Fibroblast of lung (primary cell): ENCODE measurements around the gene CIZ1. TPM values are rescaled to one million over a fixed set of nuclear protein-coding genes. Genes with fewer than 3 reads are reported as not detected.

Experiments
- DNase-seq, 2 donors: peaks; one replicate each; pipeline versions ENCODE4 v3.0.0 to v3.0.0-alpha.2; 2010; ENCODE audit warnings: low read depth in 2 of 2
- H2AFZ ChIP-seq: 2 replicates; pipeline ENCODE4 v1.5.1; 2012; ENCODE audit warnings: low read length, control low read depth, inconsistent platforms
- H3K27ac ChIP-seq: 2 replicates; pipeline ENCODE4 v1.5.1; 2011; ENCODE audit warnings: low read length, control low read depth; ENCODE audit not compliant: insufficient read depth
- H3K27me3 ChIP-seq: 2 replicates; pipeline ENCODE4 v1.5.1; 2011; ENCODE audit warnings: mild to moderate bottlenecking, low read length; ENCODE audit not compliant: control insufficient read depth, insufficient read depth
- H3K36me3 ChIP-seq: 2 replicates; pipeline ENCODE4 v1.5.1; 2011; ENCODE audit warnings: low read length; ENCODE audit not compliant: control insufficient read depth, insufficient read depth
- H3K4me1 ChIP-seq: 2 replicates; pipeline ENCODE4 v1.5.1; 2011; ENCODE audit warnings: low read length; ENCODE audit not compliant: control insufficient read depth, insufficient read depth; ENCODE audit errors: extremely low read depth
- H3K4me2 ChIP-seq: 2 replicates; pipeline ENCODE4 v1.5.1; 2011; ENCODE audit warnings: low read length, control low read depth; ENCODE audit not compliant: insufficient read depth; ENCODE audit errors: extremely low read depth
- H3K4me3 ChIP-seq, 4 experiments: fragments of 200-600 bp in 1 of 4; sonication (generic) in 1 of 4; replicated peaks in 1 of 4; 2 replicates each; pipeline ENCODE4 v1.5.1; 2011 to 2016; ENCODE audit warnings: low read length in 4 of 4, low read depth in 3 of 4, mild to moderate bottlenecking in 3 of 4, control low read depth in 2 of 4, inconsistent platforms in 1 of 4, mixed read lengths in 1 of 4; ENCODE audit not compliant: insufficient read depth in 1 of 4; ENCODE audit errors: control extremely low read depth in 1 of 4
- H3K79me2 ChIP-seq: 2 replicates; pipeline ENCODE4 v1.5.1; 2012; ENCODE audit warnings: mild to moderate bottlenecking, low read length, inconsistent platforms; ENCODE audit not compliant: control insufficient read depth, insufficient read depth
- H3K9ac ChIP-seq: 2 replicates; pipeline ENCODE4 v1.5.1; 2011; ENCODE audit warnings: mild to moderate bottlenecking, low read length, control low read depth; ENCODE audit not compliant: insufficient read depth
- H3K9me3 ChIP-seq: 2 replicates; pipeline ENCODE4 v1.5.1; 2012; ENCODE audit warnings: low read depth, low read length; ENCODE audit not compliant: control insufficient read depth, insufficient read depth
- H4K20me1 ChIP-seq: 2 replicates; pipeline ENCODE4 v1.5.1; 2011; ENCODE audit warnings: low read length; ENCODE audit not compliant: control insufficient read depth, insufficient read depth; ENCODE audit errors: extremely low read depth
- EZH2 ChIP-seq: IDR thresholded peaks from 2 replicates; pipeline ENCODE4 v1.5.1; 2012; ENCODE audit warnings: low read length, control low read depth, mild to moderate bottlenecking; ENCODE audit errors: missing control alignments
- polyA plus RNA-seq, 2 donors: library from polyadenylated mRNA; depleted of rRNA in 1 of 2; stranded (reverse) in 1 of 2; unstranded in 1 of 2; fragments of >200 nt; gene quantifications; 2 replicates each; pipeline ENCODE4 v1.2.1, GENCODE V29; 2011 to 2012; ENCODE audit warnings: missing spikeins in 1 of 2
- total RNA-seq: library from RNA; depleted of rRNA; stranded (reverse); fragments of >200 nt; gene quantifications from 2 replicates; pipeline ENCODE4 v1.2.1, GENCODE V29; 2014
- TF ChIP-seq, protein P1 (sequence below), 2 donors: IDR thresholded peaks in 1 of 2; conservative IDR thresholded peaks in 1 of 2; 1 replicate in 1 of 2; 2 replicates in 1 of 2; pipeline ENCODE4 v1.5.1; 2011 to 2012; ENCODE audit warnings: low read length in 2 of 2, control low read depth in 1 of 2, inconsistent platforms in 1 of 2, low read depth in 1 of 2, mild to moderate bottlenecking in 1 of 2

CIZ1 gene
- total and polyA plus RNA-seq, 2 donors (not counting 1 experiment from before 2014, with no cell fraction given) = 26.1 to 27.2 TPM

- no peak overlapping the region for H3K9ac ChIP-seq
- TF ChIP-seq EZH2 = no peak
- TF ChIP-seq, protein P1, sequence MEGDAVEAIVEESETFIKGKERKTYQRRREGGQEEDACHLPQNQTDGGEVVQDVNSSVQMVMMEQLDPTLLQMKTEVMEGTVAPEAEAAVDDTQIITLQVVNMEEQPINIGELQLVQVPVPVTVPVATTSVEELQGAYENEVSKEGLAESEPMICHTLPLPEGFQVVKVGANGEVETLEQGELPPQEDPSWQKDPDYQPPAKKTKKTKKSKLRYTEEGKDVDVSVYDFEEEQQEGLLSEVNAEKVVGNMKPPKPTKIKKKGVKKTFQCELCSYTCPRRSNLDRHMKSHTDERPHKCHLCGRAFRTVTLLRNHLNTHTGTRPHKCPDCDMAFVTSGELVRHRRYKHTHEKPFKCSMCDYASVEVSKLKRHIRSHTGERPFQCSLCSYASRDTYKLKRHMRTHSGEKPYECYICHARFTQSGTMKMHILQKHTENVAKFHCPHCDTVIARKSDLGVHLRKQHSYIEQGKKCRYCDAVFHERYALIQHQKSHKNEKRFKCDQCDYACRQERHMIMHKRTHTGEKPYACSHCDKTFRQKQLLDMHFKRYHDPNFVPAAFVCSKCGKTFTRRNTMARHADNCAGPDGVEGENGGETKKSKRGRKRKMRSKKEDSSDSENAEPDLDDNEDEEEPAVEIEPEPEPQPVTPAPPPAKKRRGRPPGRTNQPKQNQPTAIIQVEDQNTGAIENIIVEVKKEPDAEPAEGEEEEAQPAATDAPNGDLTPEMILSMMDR (conservative IDR thresholded peaks at IDR 0.05 in 1 of 2, IDR thresholded peaks at IDR 0.05 in 1 of 2; ENCODE audit: low read depth in 1 of 2, low read length in 2 of 2) = peak; percentile 58 to 66
- DNase-seq = peak; percentile 47 to 54
- no peak overlapping the region for H3K4me3 ChIP-seq
- H3K27me3 ChIP-seq = no peaks in the 10 kb centered on the region
- H3K4me2 ChIP-seq = peak overlapping the region; percentile 3
- no peaks in the 10 kb centered on the region for H3K9me3 ChIP-seq
- H4K20me1 ChIP-seq = no peaks in the 10 kb centered on the region
- peaks cover 10% of the 10 kb centered on the region for H3K79me2 ChIP-seq
- no peak overlapping the region for H2AFZ ChIP-seq
- no peak overlapping the region for H3K27ac ChIP-seq
- H3K4me1 ChIP-seq = peaks cover 13% of the 10 kb centered on the region
- H3K36me3 ChIP-seq = peaks cover 12% of the 10 kb centered on the region
Measured at GRCh38 chr9:128124873-128125579, 66.3 kb downstream of the CIZ1 start.

DNA sequence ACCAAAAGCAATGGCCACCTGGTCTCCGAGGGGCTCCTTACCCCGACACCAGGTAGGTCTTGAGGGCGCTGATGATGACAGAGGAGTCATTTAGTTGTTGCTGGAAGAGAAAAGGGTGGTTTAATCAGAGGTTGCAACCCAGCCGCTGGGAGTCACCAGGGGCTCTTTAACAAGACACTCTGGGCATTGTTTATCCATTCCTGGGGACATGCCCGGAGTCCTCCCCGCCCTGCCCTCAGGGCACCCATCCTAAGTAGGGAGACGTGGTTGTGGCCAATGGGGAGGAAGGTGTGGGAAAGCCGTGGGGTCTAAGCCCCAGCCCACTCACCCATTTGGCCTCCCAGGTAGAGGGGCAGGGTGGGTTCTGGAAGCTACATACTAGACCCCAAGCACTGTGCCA, 66.9 kb downstream of the CIZ1 start:
- DNase-seq = no peak
- TF ChIP-seq, protein P1 (conservative IDR thresholded peaks at IDR 0.05 in 1 of 2, IDR thresholded peaks at IDR 0.05 in 1 of 2; ENCODE audit: low read depth in 1 of 2, low read length in 2 of 2) = no peak
- no peak for TF ChIP-seq EZH2
- H2AFZ ChIP-seq = no peak overlapping the region

DNA sequence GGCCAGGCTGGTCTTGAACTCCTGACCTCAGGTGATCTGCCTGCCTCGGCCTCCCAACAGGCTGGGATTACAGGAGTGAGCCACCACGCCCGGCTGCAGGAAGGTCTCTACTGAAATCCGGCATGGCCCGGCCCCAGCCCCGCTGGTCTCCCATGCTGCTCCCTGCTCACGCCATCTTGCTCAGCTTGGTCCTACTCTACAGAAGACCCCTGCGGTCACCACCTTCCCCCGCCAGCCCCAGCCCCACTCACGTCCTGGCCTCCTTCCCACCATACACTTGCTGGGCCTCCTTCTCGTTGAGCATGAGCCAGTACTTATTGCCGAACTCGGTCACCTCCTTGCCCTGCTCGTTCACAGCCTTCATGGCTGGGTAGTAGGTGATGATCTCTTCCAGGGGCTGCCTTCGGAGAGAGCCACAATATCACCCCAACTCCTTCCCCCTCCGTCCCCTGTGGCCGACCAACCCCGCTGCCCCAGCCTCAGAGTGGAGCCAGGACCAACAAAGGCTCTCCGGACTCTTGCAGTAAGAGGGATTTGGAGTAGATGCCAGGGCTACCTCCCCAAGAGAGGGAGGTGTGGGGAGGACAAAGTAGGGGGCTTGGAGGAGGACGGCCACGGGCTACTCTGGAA, 67.8 kb downstream of the CIZ1 start:
- peaks cover 8% of the 10 kb centered on the region for H3K4me1 ChIP-seq
- no peak for TF ChIP-seq EZH2
- TF ChIP-seq, protein P1 (conservative IDR thresholded peaks at IDR 0.05 in 1 of 2, IDR thresholded peaks at IDR 0.05 in 1 of 2; ENCODE audit: low read depth in 1 of 2, low read length in 2 of 2) = no peak

More for the DNA sequence above, 66.9 kb downstream of the CIZ1 start:
- H3K4me3 ChIP-seq = no peak overlapping the region
- H3K79me2 ChIP-seq = peaks cover 10% of the 10 kb centered on the region
- H3K27ac ChIP-seq = no peak overlapping the region
- H3K9ac ChIP-seq = no peak overlapping the region
- no peak overlapping the region for H3K4me2 ChIP-seq
- H4K20me1 ChIP-seq = no peaks in the 10 kb centered on the region
- H3K4me1 ChIP-seq = peaks cover 13% of the 10 kb centered on the region
- H3K9me3 ChIP-seq = no peaks in the 10 kb centered on the region
- peaks cover 12% of the 10 kb centered on the region for H3K36me3 ChIP-seq
- H3K27me3 ChIP-seq = no peaks in the 10 kb centered on the region

More for the DNA sequence above, 67.8 kb downstream of the CIZ1 start:
- H3K4me3 ChIP-seq = no peak overlapping the region
- H3K79me2 ChIP-seq = peaks cover 10% of the 10 kb centered on the region
- H4K20me1 ChIP-seq = no peaks in the 10 kb centered on the region
- no peaks in the 10 kb centered on the region for H3K27me3 ChIP-seq
- H3K9ac ChIP-seq = no peak overlapping the region
- DNase-seq = no peak
- no peak overlapping the region for H3K4me2 ChIP-seq
- no peak overlapping the region for H2AFZ ChIP-seq
- no peaks in the 10 kb centered on the region for H3K9me3 ChIP-seq
- no peak overlapping the region for H3K27ac ChIP-seq
- peaks cover 12% of the 10 kb centered on the region for H3K36me3 ChIP-seq
